Ovary (tissue), 3 donors: ENCODE measurements around the gene SPATA19.

ENCODE experiments used
- POLR2A ChIP-seq: fragments of 450-650 bp; IDR thresholded peaks from one replicate; pipeline ENCODE4 v1.6.1; 2017; ENCODE audit warnings: antibody characterized with exemption, mild to moderate bottlenecking, moderate library complexity
- TF ChIP-seq, protein P1 (sequence below), 3 donors: fragments of 450-650 bp in 2 of 3; fragments of 200-600 bp in 1 of 3; IDR thresholded peaks; one replicate each; pipeline versions ENCODE4 v1.5.1 to v1.8.0; 2016 to 2022; ENCODE audit warnings: antibody characterized with exemption in 3 of 3, mild to moderate bottlenecking in 1 of 3
- donor health status: DM: no; HTN: no; CAD: no.

DNA sequence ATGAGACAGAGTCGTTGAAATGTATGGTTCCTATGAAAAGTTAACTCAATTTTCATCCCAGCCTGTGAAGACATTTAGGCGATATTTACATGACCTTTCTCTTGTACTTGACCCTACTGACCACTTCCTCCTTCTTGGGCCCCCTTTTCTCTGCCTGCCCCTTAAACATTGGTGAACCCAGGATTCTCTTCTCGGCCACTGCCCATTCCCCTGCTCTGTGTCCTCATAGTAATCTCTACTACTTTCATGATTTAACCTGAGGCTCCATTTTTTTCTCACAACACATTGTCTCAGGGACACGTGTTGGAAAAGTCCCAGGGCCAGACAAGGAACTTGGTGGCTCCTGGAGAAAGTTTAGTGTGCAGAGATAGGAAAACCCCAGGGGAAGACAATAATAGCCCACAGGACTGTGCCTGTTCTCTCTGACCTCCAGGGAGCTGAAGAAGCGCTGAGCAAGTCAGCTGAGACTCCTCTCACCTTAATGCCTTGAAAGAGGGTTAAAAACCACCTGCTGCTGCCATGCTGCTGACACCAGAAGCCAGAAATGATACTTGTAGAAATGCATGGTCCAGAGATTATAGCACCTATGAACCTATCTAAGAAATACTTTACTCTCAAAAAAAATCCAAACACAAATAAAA is 42.5 kb upstream of the SPATA19 start:
- TF ChIP-seq, protein P1, sequence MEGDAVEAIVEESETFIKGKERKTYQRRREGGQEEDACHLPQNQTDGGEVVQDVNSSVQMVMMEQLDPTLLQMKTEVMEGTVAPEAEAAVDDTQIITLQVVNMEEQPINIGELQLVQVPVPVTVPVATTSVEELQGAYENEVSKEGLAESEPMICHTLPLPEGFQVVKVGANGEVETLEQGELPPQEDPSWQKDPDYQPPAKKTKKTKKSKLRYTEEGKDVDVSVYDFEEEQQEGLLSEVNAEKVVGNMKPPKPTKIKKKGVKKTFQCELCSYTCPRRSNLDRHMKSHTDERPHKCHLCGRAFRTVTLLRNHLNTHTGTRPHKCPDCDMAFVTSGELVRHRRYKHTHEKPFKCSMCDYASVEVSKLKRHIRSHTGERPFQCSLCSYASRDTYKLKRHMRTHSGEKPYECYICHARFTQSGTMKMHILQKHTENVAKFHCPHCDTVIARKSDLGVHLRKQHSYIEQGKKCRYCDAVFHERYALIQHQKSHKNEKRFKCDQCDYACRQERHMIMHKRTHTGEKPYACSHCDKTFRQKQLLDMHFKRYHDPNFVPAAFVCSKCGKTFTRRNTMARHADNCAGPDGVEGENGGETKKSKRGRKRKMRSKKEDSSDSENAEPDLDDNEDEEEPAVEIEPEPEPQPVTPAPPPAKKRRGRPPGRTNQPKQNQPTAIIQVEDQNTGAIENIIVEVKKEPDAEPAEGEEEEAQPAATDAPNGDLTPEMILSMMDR (IDR thresholded peaks at IDR 0.05) = no peak
- no peak for TF ChIP-seq POLR2A
